SK-N-DZ (cell line): Measurements from ENCODE around the gene TMSB10.

Experiments
- DNase-seq: peaks from one replicate; pipeline ENCODE4 v3.0.0-alpha.2; 2015; ENCODE audit warnings: low spot score

TMSB10 gene

GRCh38 chr2:84879584-84880394 lies 25.7 kb upstream of the TMSB10 start:
- DNase-seq = peak; percentile 65

- no peak for DNase-seq
Measured at GRCh38 chr2:84880395-84880644, 25.1 kb upstream of the TMSB10 start.

- no peak for DNase-seq
Measured at GRCh38 chr2:84880645-84881521, 24.6 kb upstream of the TMSB10 start, which contains the start of gene TRABD2A. Gene TRABD2A (minus strand): TSS chr2:84881084. CDS start chr2:84881039, 45 bp downstream.

- peak; percentile 77 for DNase-seq
Measured at GRCh38 chr2:84881581-84882413, 23.7 kb upstream of the TMSB10 start.

- DNase-seq = no peak
Measured at GRCh38 chr2:84882414-84882738, 23.1 kb upstream of the TMSB10 start.

- DNase-seq = no peak
Measured at GRCh38 chr2:84882775-84883550, 22.5 kb upstream of the TMSB10 start.

- DNase-seq = no peak
Measured at GRCh38 chr2:84884449-84884848, 21.0 kb upstream of the TMSB10 start.

- DNase-seq = no peak
Measured at GRCh38 chr2:84885111-84885510, 20.3 kb upstream of the TMSB10 start.

- no peak for DNase-seq
Measured at GRCh38 chr2:84886791-84887190, 18.7 kb upstream of the TMSB10 start.

- DNase-seq = no peak
Measured at GRCh38 chr2:84888401-84889276, 16.8 kb upstream of the TMSB10 start.

GRCh38 chr2:84889332-84889731 lies 16.1 kb upstream of the TMSB10 start:
- DNase-seq = no peak

GRCh38 chr2:84891355-84892010 lies 14.0 kb upstream of the TMSB10 start:
- no peak for DNase-seq

GRCh38 chr2:84894131-84894586 lies 11.3 kb upstream of the TMSB10 start:
- DNase-seq = no peak

GRCh38 chr2:84894758-84895520 lies 10.5 kb upstream of the TMSB10 start:
- no peak for DNase-seq

- DNase-seq = no peak
Measured at GRCh38 chr2:84896567-84896966, 8.9 kb upstream of the TMSB10 start.

- no peak for DNase-seq
Measured at GRCh38 chr2:84897773-84898172, 7.7 kb upstream of the TMSB10 start.

GRCh38 chr2:84899304-84900204 lies 5.9 kb upstream of the TMSB10 start:
- DNase-seq = no peak

- DNase-seq = no peak
Measured at GRCh38 chr2:84900971-84901370, 4.5 kb upstream of the TMSB10 start.
